GM21825 (cell line): Measurements from ENCODE around the gene SCGB1A1.

Experiments
- ATAC-seq: cut with Tn5 transposase; IDR thresholded peaks from one replicate; pipeline ENCODE4 v1.9.1; 2021; ENCODE audit warnings: mild to moderate bottlenecking, moderate library complexity; ENCODE audit not compliant: unreplicated experiment

The SCGB1A1 gene

GRCh38 chr11:62398011-62398994 is 20.5 kb upstream of the SCGB1A1 start:
- no peak for ATAC-seq

- no peak for ATAC-seq
Observed at GRCh38 chr11:62399172-62399877, 19.5 kb upstream of the SCGB1A1 start.

GRCh38 chr11:62399878-62400266 is 19.0 kb upstream of the SCGB1A1 start:
- no peak for ATAC-seq

GRCh38 chr11:62400281-62400680 is 18.6 kb upstream of the SCGB1A1 start:
- no peak for ATAC-seq

GRCh38 chr11:62400760-62401159 is 18.1 kb upstream of the SCGB1A1 start:
- ATAC-seq: no peak

GRCh38 chr11:62401356-62401755 is 17.5 kb upstream of the SCGB1A1 start:
- ATAC-seq: no peak

GRCh38 chr11:62401811-62402210 is 17.0 kb upstream of the SCGB1A1 start:
- ATAC-seq: no peak

GRCh38 chr11:62402226-62402959 is 16.4 kb upstream of the SCGB1A1 start:
- no peak for ATAC-seq

- no peak for ATAC-seq
Observed at GRCh38 chr11:62402960-62403730, 15.7 kb upstream of the SCGB1A1 start.

- ATAC-seq: no peak
Observed at GRCh38 chr11:62404435-62404834, 14.4 kb upstream of the SCGB1A1 start.

- no peak for ATAC-seq
Observed at GRCh38 chr11:62404901-62405300, 13.9 kb upstream of the SCGB1A1 start.

GRCh38 chr11:62406034-62406433 is 12.8 kb upstream of the SCGB1A1 start:
- no peak for ATAC-seq

- no peak for ATAC-seq
Observed at GRCh38 chr11:62409831-62410230, 9.0 kb upstream of the SCGB1A1 start.

GRCh38 chr11:62410972-62411371 is 7.9 kb upstream of the SCGB1A1 start:
- no peak for ATAC-seq

- no peak for ATAC-seq
Observed at GRCh38 chr11:62411524-62411923, 7.3 kb upstream of the SCGB1A1 start.

- ATAC-seq: no peak
Observed at GRCh38 chr11:62413060-62413696, 5.7 kb upstream of the SCGB1A1 start.

GRCh38 chr11:62416596-62416995 is 2.2 kb upstream of the SCGB1A1 start:
- ATAC-seq: no peak

GRCh38 chr11:62418136-62418535 is 697 bp upstream of the SCGB1A1 start:
- ATAC-seq: no peak

GRCh38 chr11:62419314-62419929 is 589 bp downstream of the SCGB1A1 start:
- ATAC-seq: no peak

- ATAC-seq: no peak
Observed at GRCh38 chr11:62419943-62420342, 1.1 kb downstream of the SCGB1A1 start.
